NB4 (cell line): Measurements from ENCODE around the gene CDH15.

ENCODE experiments used
- CTCF ChIP-seq: IDR thresholded peaks from one replicate; pipeline ENCODE4 v1.5.1; 2012; ENCODE audit warnings: low read depth, low read length
- MAX ChIP-seq: IDR thresholded peaks from 2 replicates; pipeline ENCODE4 v1.6.1; 2011; ENCODE audit warnings: low read depth, low read length
- MYC ChIP-seq: IDR thresholded peaks from 2 replicates; pipeline ENCODE4 v1.6.1; 2011; ENCODE audit warnings: low read depth, low read length
- POLR2A ChIP-seq: IDR thresholded peaks from 2 replicates; pipeline ENCODE4 v1.6.1; 2011; ENCODE audit warnings: mild to moderate bottlenecking; ENCODE audit not compliant: insufficient read length; ENCODE audit errors: extremely low read depth

- TF ChIP-seq MAX: no peak
- no peak for TF ChIP-seq CTCF
- no peak for TF ChIP-seq POLR2A
- TF ChIP-seq MYC: no peak
Measured at GRCh38 chr16:89243664-89244063, 72.1 kb downstream of the CDH15 start.
